GM12892 (cell line): ENCODE data around the gene ARHGEF12.

Experiments
- POLR2AphosphoS5 ChIP-seq: IDR thresholded peaks from 2 replicates; pipeline ENCODE4 v1.6.1; 2011; ENCODE audit warnings: low read depth, low read length, control low read depth
- TAF1 ChIP-seq: IDR thresholded peaks from 2 replicates; pipeline ENCODE4 v1.6.1; 2011; ENCODE audit warnings: low read depth, mild to moderate bottlenecking, control low read depth, low read length, borderline replicate concordance

GRCh38 chr11:120413480-120413879 lies 77.3 kb downstream of the ARHGEF12 start:
- TF ChIP-seq TAF1 (no peak), POLR2AphosphoS5 (no peak)
